Measurements from ENCODE around the gene NLRP4. TPM values are rescaled to one million over a fixed set of nuclear protein-coding genes. Genes with fewer than 3 reads are reported as not detected.

The NLRP4 gene
- total RNA-seq, 1 donor from 2014 or later = not detected

Other genes with a start within 250 kb of the NLRP4 start
- 11.3 to 14.7 TPM (median 14.4 TPM) in 3 replicates for gene FIZ1, start 237.0 kb upstream of the NLRP4 start, total RNA-seq
- gene ZNF524, start 236.3 kb upstream of the NLRP4 start, total RNA-seq = 10.1 to 11.0 TPM (median 10.8 TPM) in 3 replicates
- 16.1 to 18.1 TPM (median 16.4 TPM) in 3 replicates for gene ZNF865, start 230.9 kb upstream of the NLRP4 start, total RNA-seq
- gene ZNF784, start 212.0 kb upstream of the NLRP4 start, total RNA-seq = 6.1 to 7.9 TPM (median 6.4 TPM) in 3 replicates
- gene ZNF580, start 195.5 kb upstream of the NLRP4 start, total RNA-seq = 42.3 to 59.8 TPM (median 45.0 TPM) in 3 replicates
- gene ZNF581, start 192.9 kb upstream of the NLRP4 start, total RNA-seq = 20.8 to 24.7 TPM (median 24.2 TPM) in 3 replicates
- gene CCDC106, start 188.3 kb upstream of the NLRP4 start, total RNA-seq = 20.9 to 26.5 TPM (median 23.5 TPM) in 3 replicates
- gene U2AF2, start 181.5 kb upstream of the NLRP4 start, total RNA-seq = 119 to 137 TPM (median 129 TPM) in 3 replicates
- 105 to 127 TPM (median 124 TPM) in 3 replicates for gene EPN1, start 161.3 kb upstream of the NLRP4 start, total RNA-seq
- not detected in 3 replicates for gene NLRP9, start 98.1 kb upstream of the NLRP4 start, total RNA-seq
- gene RFPL4A, start 77.4 kb upstream of the NLRP4 start, total RNA-seq = not detected in 3 replicates
- not detected in 3 replicates for gene RFPL4AL1, start 67.4 kb upstream of the NLRP4 start, total RNA-seq
- gene NLRP11, start 4.5 kb upstream of the NLRP4 start, total RNA-seq = not detected in 3 replicates
- gene NLRP13, start 95.8 kb downstream of the NLRP4 start, total RNA-seq = not detected in 3 replicates
- not detected in 3 replicates for gene NLRP8, start 111.3 kb downstream of the NLRP4 start, total RNA-seq
- not detected in 3 replicates for gene NLRP5, start 150.2 kb downstream of the NLRP4 start, total RNA-seq